Heart right ventricle (tissue), 16 donors: ENCODE results near the gene SETBP1. TPM values are rescaled to one million over a fixed set of nuclear protein-coding genes. Genes with fewer than 3 reads are reported as not detected.

Experiments
- ATAC-seq, 8 donors: fragments of 200-7000 bp; cut with Tn5 transposase; one replicate each; pipeline ENCODE4 v1.9.1; 2020; ENCODE audit warnings: mild to moderate bottlenecking in 8 of 8, moderate library complexity in 8 of 8, moderate number of reproducible peaks in 1 of 8
- DNase-seq, 2 donors: peaks; one replicate each; pipeline ENCODE4 v3.0.0-alpha.2; 2020
- H3K27ac ChIP-seq, 10 donors: fragments of 200-600 bp; sonication (generic) in 2 of 10; one replicate each; pipeline versions ENCODE4 v1.5.0 to v1.8.0; 2020 to 2022; ENCODE audit warnings: mild to moderate bottlenecking in 3 of 10
- H3K27me3 ChIP-seq, 7 donors: fragments of 200-600 bp; one replicate each; pipeline ENCODE4 v1.8.0; 2021 to 2022; ENCODE audit warnings: mild to moderate bottlenecking in 2 of 7
- H3K36me3 ChIP-seq, 9 donors: fragments of 200-600 bp; sonication (generic) in 1 of 9; one replicate each; pipeline versions ENCODE4 v1.5.0 to v1.8.0; 2020 to 2022; ENCODE audit warnings: mild to moderate bottlenecking in 2 of 9
- H3K4me1 ChIP-seq, 9 donors: fragments of 200-600 bp; sonication (generic) in 1 of 9; one replicate each; pipeline versions ENCODE4 v1.5.0 to v1.8.0; 2020 to 2022; ENCODE audit warnings: mild to moderate bottlenecking in 4 of 9
- H3K4me3 ChIP-seq, 10 donors: fragments of 200-600 bp; sonication (generic) in 2 of 10; one replicate each; pipeline versions ENCODE4 v1.5.0 to v1.8.0; 2020 to 2022; ENCODE audit warnings: mild to moderate bottlenecking in 7 of 10, moderate library complexity in 2 of 10
- H3K9me3 ChIP-seq, 11 donors: fragments of 200-600 bp in 10 of 11; sonication (generic) in 2 of 11; one replicate each; pipeline versions ENCODE4 v1.5.0 to v1.8.0; 2013 to 2022; ENCODE audit warnings: mild to moderate bottlenecking in 2 of 11, control low read depth in 1 of 11, moderate library complexity in 1 of 11
- WGBS, 2 donors: extraction: QIAGEN DNeasy Blood & Tissue Kit; methylation state at CpG; one replicate each; pipeline ENCODE4 v1.1.7; 2013; ENCODE audit warnings: inconsistent platforms in 1 of 2; 5-methylcytosine and 5-hydroxymethylcytosine counted together
- intact Hi-C, 10 donors: fragments of 100-400 bp; cut with DNase I; formaldehyde crosslinking; loops; one replicate each; pipeline versions ENCODE4 v1.11.1 to v1.14.2; 2022
- polyA plus RNA-seq, 2 donors: library from polyadenylated mRNA; stranded (reverse); fragments of 200-250 nt; gene quantifications; one replicate each; pipeline ENCODE4 v1.2.3, GENCODE V29; 2013
- total RNA-seq, 10 donors: library from RNA; stranded (reverse); fragmentation: NEBNext Ultra II Directional in 3 of 10; extraction: Animal tissue kit (Norgen Biotek cat#: 25700) in 3 of 10; gene quantifications; one replicate each; pipeline versions ENCODE4 v1.2.1 to v1.2.4, GENCODE V29; 2021 to 2023
- TF ChIP-seq, protein P1 (sequence below), 9 donors: fragments of 200-600 bp; sonication (generic) in 2 of 9; IDR thresholded peaks; one replicate each; pipeline versions ENCODE4 v1.5.0 to v1.8.0; 2021 to 2022; ENCODE audit warnings: antibody characterized with exemption in 9 of 9, mild to moderate bottlenecking in 5 of 9, moderate library complexity in 1 of 9
- donor health status: Arrhythmogenic right ventricular cardiomyopathy.
- donor health status: ischemic (EF 13 %, LVEDD 7.1; RV severe dilation, severe dysfunction).
- donor health status: healthy with polysubstance abuse.
- donor health status: DM: no; HTN: yes; CAD: no.
- donor health status: DM: no; HTN: no; CAD: no.
- donor health status: ischemic (EF 25% LVEDD 6.9; RV normal size, moderate dysfunction).
- donor health status: ischemic (EF 25% LVEDD 5.7; RV mildly dilated, moderate dysfunction).
- donor health status: healthy.
- donor health status: DM: yes; HTN: yes; CAD: no.
- donor health status: Ischemic cardiomyopathy.
- donor health status: ischemic (EF 35%, LVEDD 5.7; RV mildly dilated, moderate dysfunction).
- donor health status: nonischemic (EF 11% LVEDD 7.7; RV severe dilation, severe dysfunction).
- donor health status: DM: yes; HTN: yes; CAD: no.
- donor health status: PGD.
- donor health status: ischemic (EF 29% LVEDD 5.4; RV normal size, mild dysfunction).
- donor health status: nonischemic (EF 23%, LVEDD 6.1; RV moderate dilation, normal function).

SETBP1 gene
- total and polyA plus RNA-seq, 12 donors, result 0.71 to 12.2 (median 6.1) TPM

DNA sequence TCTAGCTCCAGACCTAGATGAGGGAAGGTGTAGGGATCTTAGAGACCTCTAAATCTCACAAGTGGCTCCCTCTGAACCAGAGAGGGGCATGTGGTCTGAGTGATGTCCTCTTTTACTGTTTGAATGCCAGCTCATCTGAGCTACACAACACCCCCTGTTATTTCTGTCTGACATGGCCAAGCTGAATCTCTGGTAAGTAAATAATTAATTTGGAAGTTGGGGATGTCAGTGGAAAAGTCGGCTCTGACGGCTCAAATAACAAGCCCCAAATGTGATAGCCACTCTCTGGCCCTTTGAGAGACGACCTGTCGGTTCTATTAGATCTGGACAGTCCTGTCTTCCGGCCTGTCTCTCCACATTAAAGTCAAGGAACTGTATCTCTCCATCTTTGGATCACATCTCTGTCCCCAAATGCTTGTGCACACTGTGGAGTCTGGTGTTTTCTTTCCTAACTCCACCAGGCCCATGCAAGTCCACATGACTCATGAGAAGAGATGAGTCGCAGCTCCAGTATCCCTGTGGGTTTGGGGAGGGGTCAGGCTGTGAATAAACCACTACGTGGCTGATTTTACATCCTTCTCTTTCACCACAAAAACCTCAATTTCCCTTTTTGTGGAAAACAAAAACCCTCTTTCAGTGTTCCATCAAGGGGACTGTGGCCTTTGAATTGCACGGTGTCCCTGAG lies 52.5 kb downstream of the SETBP1 start:
- TF ChIP-seq, protein P1, sequence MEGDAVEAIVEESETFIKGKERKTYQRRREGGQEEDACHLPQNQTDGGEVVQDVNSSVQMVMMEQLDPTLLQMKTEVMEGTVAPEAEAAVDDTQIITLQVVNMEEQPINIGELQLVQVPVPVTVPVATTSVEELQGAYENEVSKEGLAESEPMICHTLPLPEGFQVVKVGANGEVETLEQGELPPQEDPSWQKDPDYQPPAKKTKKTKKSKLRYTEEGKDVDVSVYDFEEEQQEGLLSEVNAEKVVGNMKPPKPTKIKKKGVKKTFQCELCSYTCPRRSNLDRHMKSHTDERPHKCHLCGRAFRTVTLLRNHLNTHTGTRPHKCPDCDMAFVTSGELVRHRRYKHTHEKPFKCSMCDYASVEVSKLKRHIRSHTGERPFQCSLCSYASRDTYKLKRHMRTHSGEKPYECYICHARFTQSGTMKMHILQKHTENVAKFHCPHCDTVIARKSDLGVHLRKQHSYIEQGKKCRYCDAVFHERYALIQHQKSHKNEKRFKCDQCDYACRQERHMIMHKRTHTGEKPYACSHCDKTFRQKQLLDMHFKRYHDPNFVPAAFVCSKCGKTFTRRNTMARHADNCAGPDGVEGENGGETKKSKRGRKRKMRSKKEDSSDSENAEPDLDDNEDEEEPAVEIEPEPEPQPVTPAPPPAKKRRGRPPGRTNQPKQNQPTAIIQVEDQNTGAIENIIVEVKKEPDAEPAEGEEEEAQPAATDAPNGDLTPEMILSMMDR (IDR thresholded peaks at IDR 0.05), result no peak
- 87 to 91% methylated on average over 8 of the region's 8 CpGs for WGBS, 2 donors
- intact Hi-C loops, result no loop called here
- Histone ChIP-seq H3K36me3 (no peaks in the 10 kb centered on the region), H3K27ac (peak overlapping the region in 1 of 10 donors; percentile 12), H3K4me1 (peaks cover 0 to 47% (median 8%) of the 10 kb centered on the region in 9 donors), H3K9me3 (no peaks in the 10 kb centered on the region), H3K27me3 (peaks cover 0 to 74% (median 0%) of the 10 kb centered on the region in 7 donors), H3K4me3 (no peak overlapping the region)
- peak in 4 of 8 donors; percentile 37 to 77 (median 47) for ATAC-seq
- no peak for DNase-seq

DNA sequence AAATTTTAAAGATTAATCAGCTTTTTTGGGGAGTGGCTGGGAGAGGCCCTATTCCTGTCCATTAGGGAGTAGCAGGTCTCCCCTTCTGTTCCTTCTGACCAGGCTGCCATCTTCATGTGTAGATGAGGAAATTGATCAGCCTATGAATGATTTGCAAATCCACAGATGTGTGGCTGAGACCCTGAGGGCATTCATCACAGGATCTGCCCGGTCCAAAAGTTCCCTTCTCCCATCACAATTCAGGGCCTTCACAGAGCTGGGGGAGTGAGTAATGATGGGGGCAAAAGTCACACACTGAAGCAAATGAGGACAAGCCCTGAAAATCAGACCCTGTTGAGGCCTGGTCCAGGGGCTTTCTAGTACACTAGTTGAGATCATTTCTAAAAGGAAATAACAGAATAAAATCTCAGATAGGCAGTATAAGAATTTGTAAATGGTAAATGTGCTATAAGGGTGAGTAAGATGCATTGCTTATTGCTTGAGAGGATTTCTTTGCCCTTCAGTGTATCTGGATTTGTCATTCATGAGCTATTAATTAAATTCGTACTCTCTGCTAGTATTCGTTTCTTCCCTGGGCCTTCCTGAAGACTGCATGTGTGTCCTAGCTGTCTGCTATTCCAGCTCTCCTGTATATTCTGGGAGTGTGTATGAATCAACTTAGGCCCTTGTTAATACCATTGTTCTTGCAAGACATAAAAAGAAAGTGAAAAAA lies 53.2 kb downstream of the SETBP1 start:
- Histone ChIP-seq H3K9me3 (no peaks in the 10 kb centered on the region), H3K27me3 (peaks cover 0 to 74% (median 0%) of the 10 kb centered on the region in 7 donors), H3K36me3 (no peaks in the 10 kb centered on the region), H3K4me1 (peaks cover 0 to 46% (median 8%) of the 10 kb centered on the region in 9 donors), H3K4me3 (no peak overlapping the region), H3K27ac (peak overlapping the region in 1 of 10 donors; percentile 12)
- no peak for DNase-seq
- no peak for ATAC-seq
- 91 to 98% methylated on average over 3 of the region's 3 CpGs for WGBS, 2 donors
- intact Hi-C loops, result no loop called here
- TF ChIP-seq, protein P1 (IDR thresholded peaks at IDR 0.05), result no peak

DNA sequence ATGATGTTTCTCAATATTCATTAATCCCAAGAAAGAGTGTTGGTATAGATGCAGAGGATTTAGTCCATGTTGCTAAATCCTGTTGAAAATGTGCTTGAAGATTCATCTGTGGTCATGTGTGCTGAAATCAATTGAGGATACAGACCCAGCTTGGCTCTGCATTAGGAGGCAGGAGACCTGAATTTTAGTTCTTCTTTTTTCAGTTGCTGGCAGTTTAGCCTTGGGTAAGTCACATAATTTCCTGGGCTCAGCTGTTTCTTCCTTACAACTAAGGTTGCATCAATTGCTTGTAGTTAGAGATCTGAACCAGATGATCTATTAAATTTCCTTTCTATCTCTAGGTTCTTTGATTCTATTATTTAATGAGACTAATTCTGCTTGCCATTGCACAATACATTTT lies 54.4 kb downstream of the SETBP1 start:
- peaks cover 0 to 34% (median 8%) of the 10 kb centered on the region in 9 donors for H3K4me1 ChIP-seq
- H3K9me3 ChIP-seq, result no peaks in the 10 kb centered on the region
- no peak overlapping the region for H3K27ac ChIP-seq
- H3K27me3 ChIP-seq, result peaks cover 0 to 76% (median 0%) of the 10 kb centered on the region in 7 donors
- intact Hi-C loops, result no loop called here
- H3K4me3 ChIP-seq, result no peak overlapping the region
- ATAC-seq, result no peak
- no peak for DNase-seq
- no peaks in the 10 kb centered on the region for H3K36me3 ChIP-seq
- TF ChIP-seq, protein P1 (IDR thresholded peaks at IDR 0.05), result no peak

DNA sequence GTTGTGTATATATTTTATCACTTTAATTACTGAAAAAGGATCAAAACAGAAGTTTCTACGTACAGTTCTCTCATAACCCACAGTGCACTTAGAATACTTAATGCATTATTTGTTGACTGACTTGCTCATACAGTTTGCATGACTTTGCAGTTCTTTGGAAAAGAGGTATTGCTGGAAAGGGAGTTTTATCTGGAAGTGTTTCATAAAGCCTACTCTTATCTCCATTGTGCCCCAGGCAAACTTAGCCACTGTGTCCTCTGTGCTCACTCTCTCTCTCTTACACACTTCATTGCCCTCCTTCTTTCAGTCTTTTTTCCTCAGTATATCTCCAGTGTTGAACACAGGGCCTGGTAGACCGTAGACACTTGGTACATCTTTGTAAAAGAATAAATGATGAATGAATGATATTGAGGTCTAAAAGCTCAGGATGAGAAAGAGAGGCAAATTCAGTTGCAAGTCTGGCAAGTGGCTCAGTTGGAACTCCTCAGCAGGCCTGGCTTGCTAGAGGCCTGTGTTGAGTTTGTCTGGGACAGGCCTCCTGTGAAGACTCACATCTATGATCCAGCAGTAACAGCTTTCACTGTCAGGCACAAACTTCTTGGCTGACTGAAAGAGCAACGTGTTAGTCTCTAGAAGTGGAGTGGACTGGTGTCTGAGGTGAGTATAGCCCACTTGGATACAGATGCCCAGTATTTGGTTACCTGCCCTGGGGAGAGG lies 56.1 kb downstream of the SETBP1 start:
- WGBS, 2 donors, result 88 to 94% methylated on average over 3 of the region's 3 CpGs
- no peak for ATAC-seq
- intact Hi-C loops, result no loop called here

More for the DNA sequence above, 56.1 kb downstream of the SETBP1 start:
- Histone ChIP-seq H3K27me3 (peaks cover 0 to 77% (median 0%) of the 10 kb centered on the region in 7 donors), H3K4me3 (no peak overlapping the region), H3K36me3 (no peaks in the 10 kb centered on the region), H3K27ac (no peak overlapping the region), H3K4me1 (peaks cover 0 to 26% (median 13%) of the 10 kb centered on the region in 9 donors), H3K9me3 (no peaks in the 10 kb centered on the region)
- no peak for DNase-seq
- TF ChIP-seq, protein P1 (IDR thresholded peaks at IDR 0.05), result no peak
